RPMI8226 (cell line): ENCODE measurements around the gene GSTO2.

Experiments
- DNase-seq: peaks from one replicate; pipeline ENCODE4 v3.0.0-alpha.2; 2015

The GSTO2 gene

DNA sequence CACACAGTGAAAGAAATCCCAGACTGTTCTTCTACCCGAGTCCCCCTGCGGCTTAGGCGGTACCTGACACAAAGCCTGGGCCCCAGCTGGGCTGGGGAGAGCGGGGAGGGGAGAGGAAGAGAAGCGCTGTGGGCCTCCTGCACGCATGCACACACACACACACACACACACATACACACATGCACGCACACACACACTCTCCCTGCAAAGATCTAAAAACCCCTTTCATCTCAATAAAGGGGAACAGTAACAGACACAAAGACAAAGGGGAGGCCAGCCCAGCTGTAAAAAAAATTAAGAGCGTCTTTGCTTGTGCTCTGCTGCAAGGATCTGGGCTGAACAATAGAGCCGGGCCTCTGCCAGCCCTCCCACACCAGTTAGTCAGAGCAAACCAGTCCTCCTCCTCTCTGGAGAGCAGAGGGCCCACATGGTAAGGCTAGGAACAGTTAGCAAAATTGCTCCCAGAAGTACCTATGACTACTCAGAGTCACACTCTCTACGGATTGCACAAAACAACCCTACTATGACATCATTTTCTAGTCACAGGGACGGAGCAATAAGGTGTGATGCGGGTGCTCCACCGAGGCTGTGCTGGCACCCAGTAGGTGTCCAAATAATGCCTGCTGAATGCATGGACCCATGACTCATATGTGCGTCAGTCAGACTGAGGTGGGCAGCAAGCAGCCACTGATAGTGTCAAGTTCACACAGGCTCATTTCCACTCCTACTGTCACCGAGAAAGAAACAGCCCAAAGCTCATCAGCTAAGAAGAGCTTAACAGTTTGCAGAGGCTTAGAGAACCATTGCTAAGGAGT is 60.1 kb downstream of the GSTO2 start:
- DNase-seq = no peak

DNA sequence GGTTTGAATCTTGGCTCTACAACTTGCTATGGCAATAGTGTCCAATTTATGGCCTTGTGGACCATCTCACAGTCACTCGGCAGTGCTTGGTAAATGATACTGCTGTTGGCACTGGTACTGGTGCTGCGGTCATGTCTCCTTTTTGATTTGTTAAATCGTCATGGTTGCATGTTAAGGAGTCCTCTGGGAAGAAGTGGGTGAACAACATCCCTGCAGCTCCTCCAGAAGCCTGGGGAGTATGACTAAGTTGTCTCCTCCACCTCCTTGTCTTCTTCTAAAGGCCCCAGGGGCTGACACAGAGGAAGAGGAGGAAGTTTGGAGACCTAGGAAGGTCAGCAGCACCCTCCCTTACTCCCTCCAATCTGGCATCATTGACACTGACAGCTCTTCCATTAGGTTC is 60.8 kb downstream of the GSTO2 start:
- no peak for DNase-seq

DNA sequence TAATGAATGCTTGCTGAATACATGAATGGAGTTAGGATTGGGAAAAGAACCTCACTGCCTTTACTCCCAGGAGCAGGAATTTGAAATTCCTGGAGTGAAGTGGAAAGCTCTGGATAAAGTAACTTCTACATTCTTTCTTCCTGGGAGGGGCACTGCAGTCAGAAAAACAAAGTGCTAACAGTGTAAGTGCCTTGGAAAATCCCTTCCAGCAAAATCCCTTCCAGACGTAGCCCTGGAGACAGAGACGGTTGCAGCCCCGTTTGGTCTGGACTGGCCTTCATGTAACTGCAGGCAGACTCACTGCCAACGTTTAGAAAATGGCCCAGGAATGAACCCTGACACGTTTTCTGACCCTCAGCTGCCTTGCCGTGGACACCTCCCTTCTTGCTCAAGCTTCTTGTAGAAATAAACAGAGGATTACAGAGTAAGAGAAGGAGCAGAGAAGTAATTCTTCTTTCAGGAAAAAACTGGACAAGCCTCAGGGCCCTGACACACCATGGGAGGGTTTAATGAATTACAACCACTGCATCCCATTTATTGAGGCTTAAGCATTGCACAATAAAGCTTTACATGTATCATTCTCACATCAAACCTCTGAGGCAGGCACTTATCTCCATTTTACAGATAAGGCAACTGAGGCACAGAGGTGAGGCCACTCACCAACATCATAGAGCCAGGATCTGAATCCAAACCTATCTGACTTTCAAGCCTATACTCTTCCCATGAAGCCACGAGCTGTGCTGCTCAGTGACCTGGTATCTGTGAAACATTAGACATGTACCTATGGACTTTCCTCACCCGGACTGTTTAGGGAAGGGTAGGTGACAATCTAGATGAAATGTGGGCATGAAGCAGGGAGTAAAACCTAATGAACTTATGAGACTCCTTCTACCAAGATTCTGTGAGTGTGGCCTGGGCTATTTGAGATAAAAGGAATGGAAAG is 61.5 kb downstream of the GSTO2 start:
- DNase-seq = no peak

DNA sequence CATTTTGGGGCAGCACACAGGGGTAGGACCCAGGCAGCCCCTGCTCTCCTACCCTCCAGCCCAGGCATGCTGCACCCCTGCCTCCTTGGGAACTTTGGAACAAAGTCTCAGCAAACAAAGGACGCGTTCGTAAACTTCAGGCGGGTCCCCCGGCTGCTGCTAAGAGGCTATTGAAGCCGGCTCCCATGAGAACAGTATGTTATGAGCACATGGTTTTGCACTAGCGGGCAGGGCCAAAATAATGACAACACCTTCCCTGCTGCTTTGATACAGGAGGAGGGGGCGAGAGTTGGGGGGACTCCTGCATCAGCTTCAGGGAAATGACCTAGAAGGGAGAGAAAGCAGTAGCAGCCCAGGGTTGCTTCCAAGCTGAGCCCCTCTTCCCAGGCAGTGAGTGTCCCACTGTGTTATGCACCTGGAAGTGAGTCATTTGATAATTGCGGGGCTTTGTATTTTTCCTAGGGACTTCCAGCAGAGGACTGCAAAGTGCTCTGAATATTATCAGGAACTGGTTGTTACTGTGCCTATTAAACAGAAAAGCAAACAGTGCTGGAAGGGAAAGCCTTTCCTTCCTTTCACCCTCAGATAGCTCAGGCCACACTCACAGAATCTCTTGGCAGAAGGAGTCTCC is 62.3 kb downstream of the GSTO2 start:
- no peak for DNase-seq

DNA sequence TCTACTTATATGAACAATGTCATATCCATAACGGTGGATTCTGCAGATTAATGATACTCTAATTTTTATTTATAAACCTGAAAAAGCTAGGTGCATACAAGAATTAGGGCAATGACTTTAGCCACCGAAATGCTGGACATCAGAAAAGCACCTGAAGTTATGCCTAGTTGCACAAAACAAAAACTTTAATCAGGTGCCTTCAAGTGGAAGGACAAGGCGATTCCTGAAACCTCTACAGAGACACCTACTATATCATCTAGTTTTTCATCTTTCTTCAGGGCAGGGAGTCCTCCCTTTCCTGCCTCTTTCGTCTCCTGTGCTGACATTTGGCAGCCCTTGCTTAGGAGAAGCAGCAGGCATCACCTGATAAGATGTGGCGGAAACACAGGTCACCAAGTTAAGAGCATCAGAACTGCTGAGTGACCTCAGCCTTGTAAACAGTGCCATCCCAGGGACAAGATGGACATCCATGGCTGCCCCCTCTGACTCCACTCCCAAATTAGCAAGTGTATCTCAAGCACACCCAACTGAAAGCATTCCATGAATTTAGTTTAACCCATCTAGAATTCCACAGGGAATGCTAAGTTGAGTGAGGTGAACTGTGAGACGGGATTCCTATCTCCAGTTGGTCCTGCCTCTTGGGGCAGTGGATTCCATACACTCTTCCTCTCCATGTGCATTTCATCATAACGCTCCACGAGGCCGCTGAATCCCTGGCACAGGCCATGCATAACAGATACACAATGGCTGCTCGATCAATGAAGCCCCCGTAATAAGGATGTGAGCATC is 63.5 kb downstream of the GSTO2 start:
- DNase-seq = no peak

DNA sequence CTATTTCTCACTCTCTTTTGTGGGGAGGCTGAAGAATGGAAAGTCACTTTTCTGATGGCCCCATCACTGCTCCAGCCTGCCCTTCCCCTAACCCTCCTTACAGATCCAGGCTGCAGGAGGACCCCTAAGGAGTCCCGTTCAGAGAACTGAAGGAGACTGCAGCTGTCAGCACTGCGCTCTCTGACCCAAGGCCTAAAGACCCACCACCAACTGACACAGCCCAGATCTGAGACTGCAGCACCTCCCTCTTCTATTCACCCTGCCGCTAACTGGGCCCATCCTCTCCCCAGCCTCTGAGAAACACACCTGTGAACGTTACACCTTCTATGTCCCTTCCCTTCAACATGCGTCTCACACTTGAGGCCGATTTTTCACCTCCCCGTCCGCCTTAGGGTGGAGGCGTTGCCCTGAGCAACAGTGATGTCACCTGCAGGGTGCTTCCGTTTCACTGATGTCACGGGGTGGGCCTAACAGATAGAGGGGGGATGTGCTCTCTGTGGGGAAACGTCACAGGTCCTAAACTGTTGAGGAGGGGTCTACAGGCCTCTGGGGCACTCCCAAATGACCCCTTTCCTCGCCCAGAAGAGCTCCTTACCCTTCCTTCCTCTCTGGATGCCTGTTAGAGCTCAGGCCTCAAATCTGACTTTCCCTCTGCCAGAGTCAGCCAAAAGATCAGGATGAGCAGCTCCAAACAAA is 64.2 kb downstream of the GSTO2 start:
- DNase-seq = no peak

DNA sequence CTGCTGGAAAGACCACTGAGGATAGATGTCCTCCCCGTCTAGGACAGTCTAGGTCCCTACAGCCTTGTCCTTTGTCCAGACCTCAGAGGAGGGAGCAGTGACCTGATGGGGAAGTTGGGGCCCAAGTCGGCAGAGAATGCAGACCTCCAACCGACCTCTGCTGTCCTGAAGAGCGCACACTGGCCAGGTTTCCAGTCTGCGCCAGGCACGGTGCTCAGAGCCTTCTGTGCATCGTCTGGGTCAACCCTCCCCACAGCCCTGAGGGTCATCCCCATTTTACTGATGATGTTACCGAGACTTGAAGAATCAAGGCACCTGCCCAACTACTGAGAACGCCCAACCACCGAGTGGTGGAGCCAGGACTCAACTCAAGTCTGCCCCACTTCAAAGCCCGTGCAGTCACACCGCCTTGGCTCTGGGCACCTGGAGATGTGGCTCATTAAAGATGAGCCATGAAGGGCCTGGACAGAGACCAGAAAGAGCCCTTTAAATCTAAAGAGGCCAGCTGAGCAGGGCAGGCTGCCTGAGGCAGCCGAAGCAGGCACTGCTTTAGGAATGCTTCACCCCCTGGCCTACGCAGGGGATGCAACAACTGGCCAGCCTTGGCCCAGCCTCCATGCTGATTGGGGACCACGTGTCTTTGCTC is 64.9 kb downstream of the GSTO2 start:
- DNase-seq = no peak

DNA sequence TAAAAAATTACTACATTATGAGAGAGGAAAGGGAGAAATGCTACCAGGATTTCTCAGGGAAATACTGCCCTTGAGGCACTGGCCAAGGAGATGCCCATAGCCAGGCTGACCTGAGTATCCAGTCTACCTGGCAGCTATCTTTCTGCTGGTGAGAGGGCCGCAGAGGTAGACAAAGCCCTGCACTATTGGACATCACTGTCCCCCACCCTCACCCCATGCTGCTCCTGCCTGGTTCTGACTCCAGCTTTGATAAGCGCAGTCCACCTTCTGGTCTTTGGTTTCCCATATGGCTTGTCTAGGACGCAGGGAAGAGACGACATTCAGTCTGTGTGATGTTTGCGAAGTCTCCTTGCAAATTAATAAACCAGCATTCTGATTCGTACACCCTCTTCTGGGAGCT is 65.6 kb downstream of the GSTO2 start:
- no peak for DNase-seq

DNA sequence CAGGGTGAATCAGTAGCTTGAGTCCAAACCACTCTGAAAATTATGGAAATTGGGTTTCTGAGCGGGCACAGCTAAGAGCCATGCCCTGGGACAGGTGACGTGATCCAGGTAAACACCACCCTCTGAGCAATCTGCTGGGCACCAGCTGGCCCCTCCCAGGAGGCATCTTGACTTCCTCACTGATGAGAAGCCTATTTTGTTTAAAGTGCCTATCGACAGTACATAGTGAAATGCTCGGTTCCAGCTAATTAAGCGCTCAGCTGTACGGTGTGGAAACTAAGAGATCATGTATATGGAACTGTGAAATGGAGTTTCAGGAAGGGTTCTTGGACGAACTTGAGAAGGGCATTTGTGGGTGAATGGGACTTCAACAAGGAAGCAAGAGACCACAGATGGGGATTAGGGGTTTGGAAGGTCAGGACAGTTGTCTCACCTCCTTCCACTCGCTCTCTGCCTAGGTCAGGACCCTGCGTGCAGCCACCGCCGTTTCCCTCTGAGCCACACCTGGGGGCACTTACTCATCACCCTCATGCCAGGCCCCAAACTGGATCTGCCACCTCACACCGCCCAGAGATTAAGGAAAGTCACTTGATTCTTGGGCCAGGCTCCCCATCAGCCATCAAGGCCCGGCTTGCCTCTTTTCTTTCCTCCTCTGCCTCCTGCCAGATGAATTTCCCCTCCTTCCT is 66.1 kb downstream of the GSTO2 start:
- DNase-seq = no peak

DNA sequence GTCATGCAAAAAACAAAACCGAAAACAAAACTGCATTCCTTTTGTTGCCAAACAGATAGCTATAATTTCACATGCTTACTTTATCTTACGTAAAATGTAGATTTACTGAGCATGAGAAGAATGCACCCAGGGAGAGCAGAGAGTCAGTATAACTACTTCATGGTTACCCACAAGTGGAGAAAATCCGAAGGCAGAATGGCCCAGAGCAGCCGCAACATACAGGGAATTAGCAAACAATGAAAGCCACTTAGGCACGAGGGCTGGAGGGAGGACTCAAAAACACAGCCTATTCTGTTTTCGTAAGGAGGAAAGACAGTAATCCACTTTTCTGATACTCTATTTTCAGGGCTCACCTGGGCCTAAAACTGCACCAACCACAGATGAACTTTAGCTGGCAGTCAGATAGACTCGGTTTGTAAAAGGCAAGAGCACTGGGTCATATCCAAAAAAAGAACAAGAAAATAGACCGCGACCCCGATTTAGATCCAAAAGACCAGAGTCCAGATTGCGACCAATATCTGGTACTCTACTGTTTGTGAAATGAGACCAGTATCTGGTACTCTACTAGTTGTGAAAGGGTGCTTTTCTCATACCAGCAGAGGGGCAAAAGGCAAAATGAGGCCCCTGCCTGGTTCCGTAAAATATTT is 68.0 kb downstream of the GSTO2 start:
- DNase-seq = no peak

DNA sequence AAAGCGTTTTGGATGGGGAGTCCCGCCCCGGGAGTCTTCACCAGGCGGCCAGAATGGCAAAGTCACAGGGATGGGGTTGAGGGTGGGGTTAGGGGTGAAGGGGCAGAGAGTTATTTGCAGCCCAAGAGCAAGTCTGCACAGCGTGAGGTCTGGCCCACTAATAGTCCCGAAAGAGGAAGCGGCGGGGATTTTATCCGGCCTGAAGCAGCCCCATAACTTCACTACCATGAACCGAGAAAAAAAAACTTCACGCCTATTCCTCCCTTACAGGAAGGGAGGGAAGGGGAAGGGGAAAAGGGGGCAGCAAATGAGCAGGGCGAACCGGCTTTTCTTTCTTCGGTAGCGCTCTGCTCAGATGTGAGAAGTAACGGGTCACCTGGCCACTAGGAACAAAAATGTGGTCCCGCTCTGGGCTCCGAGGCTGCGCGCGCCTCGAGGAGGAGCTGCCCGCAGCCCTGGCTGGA is 68.6 kb downstream of the GSTO2 start:
- peak; percentile 57 for DNase-seq

DNA sequence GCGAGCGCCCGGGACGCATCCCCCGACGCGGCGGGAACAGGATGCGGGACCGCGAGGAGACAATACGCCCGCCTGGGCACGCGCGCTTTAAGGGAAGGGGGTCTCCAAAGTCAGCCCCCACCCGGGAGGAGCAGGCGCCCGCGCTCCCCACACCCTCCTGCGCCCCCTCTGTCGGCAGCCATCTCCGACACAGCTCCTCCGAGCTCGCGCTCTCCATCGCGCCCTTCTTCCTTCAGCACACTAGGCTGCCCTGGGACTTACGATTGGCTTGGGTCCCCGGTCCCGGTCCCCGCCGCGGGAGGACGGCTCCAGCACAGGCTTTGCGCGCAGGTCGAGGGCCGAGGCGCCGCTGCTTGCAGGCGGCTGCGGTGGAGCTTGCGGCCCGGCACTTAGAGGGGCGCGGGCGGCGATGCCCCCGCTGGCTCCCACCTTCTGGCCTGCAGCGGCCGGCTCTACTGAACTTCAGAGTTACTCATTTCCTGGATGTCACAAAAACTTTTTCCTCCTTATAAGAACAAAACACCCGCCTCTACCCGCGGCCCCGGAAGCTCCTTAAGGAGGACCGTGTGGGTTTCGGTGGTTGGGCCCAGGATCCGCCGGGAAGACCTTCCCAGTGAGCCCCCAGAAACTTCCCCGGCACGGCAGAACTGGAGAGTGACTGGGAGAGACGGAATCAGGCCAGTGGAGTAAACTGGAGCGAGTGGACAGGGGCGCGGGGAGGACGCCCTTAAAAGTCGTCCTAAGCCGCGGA is 69.2 kb downstream of the GSTO2 start, which contains the start of gene ITPRIP:
Gene ITPRIP, minus strand, starts transcription at position 481 of the 751 bp plus-strand sequence. CDS start 22,414 bp downstream, outside the sequence.
- DNase-seq = peak; percentile 58

DNA sequence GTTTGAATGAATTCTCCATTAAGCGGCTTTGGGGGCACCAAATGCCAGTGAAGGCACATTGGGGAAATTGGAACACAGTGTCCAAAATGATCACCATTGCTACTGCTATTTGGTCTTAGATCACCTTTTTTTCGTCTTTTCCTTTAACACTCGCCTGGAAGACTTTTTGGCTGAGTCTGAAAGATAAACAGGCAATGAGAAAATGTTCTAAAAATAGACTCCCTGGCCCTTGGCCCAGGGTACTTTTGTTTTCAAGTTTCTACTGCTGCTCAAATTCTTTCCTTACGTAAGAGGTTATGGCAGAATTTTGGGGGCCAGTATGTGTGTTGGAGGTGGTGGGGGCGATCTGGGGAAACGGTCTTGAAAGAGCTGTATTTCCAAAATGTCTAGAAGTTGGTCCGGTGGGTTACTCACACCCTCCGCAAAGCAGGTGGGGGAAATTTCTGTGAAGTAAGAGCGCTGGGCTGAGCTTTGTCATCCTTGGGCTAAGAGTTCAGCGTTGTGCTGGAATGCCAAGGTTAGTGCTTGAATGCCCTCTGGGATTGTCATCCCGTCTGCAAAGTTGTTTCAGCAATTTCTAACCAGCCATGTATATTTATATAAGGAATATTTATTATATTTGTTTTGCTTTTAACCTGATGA is 70.6 kb downstream of the GSTO2 start:
- DNase-seq = peak; percentile 65

DNA sequence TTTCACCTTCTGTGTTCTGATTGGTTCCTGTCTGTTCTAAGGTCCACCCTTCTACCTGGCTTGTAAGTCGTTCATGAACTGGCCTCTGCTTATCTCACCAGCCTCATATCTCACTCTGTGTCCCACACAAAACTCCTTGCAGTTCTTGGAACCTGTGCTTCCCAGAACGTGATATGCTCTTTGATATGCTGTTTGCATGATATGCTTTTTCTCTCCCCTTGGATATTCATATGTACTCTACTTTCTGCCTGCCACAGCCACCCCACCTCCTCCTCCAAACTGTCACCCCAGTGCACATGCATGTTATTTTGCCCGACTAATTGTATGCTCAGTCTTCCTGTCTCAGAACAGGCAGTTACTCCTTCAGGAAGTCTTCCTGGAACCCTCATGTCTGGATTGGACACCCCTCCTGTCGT is 71.1 kb downstream of the GSTO2 start:
- no peak for DNase-seq

DNA sequence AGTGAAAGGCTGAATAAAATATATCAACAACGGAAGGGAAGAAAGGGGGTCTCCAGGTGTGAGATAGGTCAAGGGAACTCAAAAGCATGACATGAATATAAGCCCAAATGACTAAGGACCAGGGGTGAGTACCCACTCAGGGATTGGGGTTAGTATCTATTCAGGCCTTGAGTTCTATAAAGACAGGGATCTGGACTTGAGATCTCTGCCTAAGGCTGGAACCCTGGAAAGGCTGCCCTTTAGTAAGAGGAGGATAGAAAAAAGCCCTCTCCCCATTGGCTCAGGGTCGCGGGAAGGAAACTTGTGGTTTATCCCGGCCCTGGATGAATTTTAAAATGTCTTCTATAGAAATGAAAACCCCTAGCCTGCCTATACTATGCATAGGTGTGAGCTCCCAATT is 71.7 kb downstream of the GSTO2 start:
- DNase-seq = no peak

DNA sequence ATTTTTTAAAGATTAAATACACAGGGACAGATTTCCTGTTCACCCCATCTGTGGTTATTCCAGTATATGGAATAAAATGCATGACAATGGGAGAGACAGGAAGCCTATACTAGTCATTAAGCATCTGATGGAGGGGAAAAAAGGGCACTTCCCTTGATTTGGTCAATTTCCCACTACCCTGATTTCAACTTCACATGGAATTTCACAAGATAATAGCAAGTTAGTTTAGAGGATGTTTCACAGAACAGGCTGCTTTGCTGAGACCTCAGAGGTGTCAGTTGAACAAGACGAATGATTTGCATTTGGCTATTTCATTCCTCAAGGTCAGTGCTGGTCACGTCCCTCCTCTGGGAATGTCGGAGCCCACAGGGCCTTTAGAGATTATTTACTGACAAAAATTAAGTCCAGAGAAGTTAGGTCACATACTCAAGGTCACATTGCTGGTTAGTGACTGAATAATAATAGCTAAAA is 74.0 kb downstream of the GSTO2 start:
- no peak for DNase-seq

DNA sequence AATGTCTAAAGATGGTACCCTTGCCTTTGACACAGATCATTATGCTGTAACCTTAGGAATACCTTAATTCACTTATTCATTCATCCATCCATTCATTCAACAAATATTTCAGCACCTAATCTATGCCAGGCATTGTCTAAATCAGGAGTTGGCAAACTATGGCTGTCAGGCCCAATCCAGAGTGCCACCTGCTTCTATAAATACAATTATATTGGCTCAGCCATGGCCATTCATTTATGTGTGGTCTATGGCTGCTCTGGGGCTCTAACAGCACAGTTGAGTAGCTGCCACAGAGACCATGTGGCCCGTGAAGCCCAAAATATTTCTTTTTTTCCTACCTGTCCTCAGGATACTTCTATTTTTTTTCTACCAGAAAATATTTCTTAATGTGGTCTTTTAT is 75.2 kb downstream of the GSTO2 start:
- DNase-seq = no peak

DNA sequence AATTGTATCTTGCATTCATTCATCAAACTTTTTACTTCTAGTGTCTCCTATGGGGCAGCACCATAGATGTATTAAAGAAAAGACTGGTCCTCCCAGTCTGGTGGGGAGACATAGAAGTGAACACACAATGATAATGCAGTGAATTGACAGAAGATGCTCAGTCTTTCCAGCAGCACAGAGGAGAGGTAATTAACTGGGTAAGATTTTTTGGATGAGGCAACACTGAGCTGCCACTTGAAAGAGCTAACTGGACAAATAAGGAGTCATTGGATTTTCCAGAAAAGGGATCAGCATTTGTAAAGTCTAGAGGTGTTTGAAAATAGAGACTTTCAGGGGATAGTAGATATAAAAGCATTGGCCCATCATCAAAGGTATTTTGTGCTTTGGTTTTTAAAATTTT is 76.5 kb downstream of the GSTO2 start:
- no peak for DNase-seq

DNA sequence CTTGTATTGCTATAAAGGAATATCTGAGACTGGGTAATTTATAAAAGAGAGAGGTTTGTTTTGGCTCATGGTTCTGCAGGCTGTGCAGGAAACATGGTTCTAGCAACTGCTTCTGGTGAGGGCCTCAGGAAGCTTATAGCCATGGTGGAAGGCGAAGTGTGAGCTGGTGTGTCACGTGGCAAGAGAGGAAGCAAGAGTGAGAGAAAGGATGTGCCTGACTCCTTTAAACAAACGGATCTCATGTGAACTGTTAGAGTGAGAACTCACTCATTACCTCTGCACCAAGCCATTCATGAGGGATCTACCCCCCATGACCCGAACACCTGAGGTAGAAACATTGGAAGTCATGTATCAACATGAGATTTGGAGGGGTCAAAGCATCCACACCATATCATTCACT is 77.0 kb downstream of the GSTO2 start:
- no peak for DNase-seq
